ENCODE results near the gene ADAMTS12. TPM values are rescaled to one million over a fixed set of nuclear protein-coding genes. Genes with fewer than 3 reads are reported as not detected.

Gene ADAMTS12
- total and polyA plus RNA-seq, 9 of the 15 experiments (the other 6 are each of a cell fraction or from before 2014, with no cell fraction given) = 0.11 TPM; not detected in 8

GRCh38 chr5:33887268-33887667 lies 4.5 kb downstream of the ADAMTS12 start (continued):
- no peak for TF ChIP-seq AFF1 (IDR thresholded peaks at IDR 0.05; ENCODE audit: low read depth in 1 of 2, partially characterized antibody in 2 of 2)
- TF ChIP-seq SIX5 (IDR thresholded peaks at IDR 0.05; ENCODE audit: borderline replicate concordance in 1 of 2, insufficient read depth in 1 of 2, low read depth in 1 of 2, low read length in 2 of 2) = no peak
- TF ChIP-seq PRPF4 (IDR thresholded peaks at IDR 0.05; ENCODE audit: insufficient read depth, low read depth, low read length, poor library complexity, severe bottlenecking) = no peak

DNA sequence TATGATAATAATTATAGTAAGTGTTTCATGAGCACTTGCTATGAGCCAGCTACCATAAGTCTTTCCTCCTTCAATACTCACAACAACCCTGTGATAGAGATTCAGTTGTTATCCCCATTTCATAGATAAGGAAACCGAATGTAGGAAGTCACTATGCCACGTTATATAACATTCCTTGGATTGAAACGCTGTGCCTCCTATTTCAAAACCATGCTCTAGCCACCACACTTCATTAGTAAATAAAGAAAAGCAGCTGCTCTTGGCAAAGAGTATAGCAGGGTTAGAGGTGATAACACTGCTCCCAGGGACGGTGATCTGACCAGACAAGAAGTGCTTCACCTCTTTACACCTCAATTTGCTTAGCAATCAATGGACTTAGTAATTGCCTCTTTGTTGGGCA lies 5.5 kb downstream of the ADAMTS12 start:
- Histone ChIP-seq H3K4me2 (ENCODE audit: insufficient read depth, low read length) (no peak overlapping the region), H3K9ac (ENCODE audit: insufficient read depth in 1 of 2, low read depth in 2 of 2, low read length in 2 of 2) (no peak overlapping the region), H3K27ac (ENCODE audit: extremely low read depth, low read depth, low read length) (no peak overlapping the region), H4K20me1 (replicated peaks; ENCODE audit: control insufficient read depth, insufficient read depth, low read length) (no peaks in the 10 kb centered on the region), H3K9me3 (replicated peaks; ENCODE audit: control insufficient read depth, insufficient read depth, low read depth, low read length) (no peaks in the 10 kb centered on the region), H3K27me3 (ENCODE audit: control insufficient read depth in 2 of 2, insufficient read depth in 2 of 2, low read length in 2 of 2) (peaks cover 10 to 16% of the 10 kb centered on the region in 2 experiments), H2AFZ (ENCODE audit: low read depth, low read length) (no peak overlapping the region), H3K4me3 (no peak overlapping the region), H3K79me2 (ENCODE audit: control insufficient read depth, insufficient read depth, low read length) (no peaks in the 10 kb centered on the region), H3K36me3 (ENCODE audit: control insufficient read depth, insufficient read depth, low read length) (no peaks in the 10 kb centered on the region), H3K4me1 (replicated peaks in 1 of 2; ENCODE audit: control insufficient read depth in 2 of 2, insufficient read depth in 2 of 2, low read length in 2 of 2) (no peaks in the 10 kb centered on the region), H3K9me1 (ENCODE audit: control insufficient read depth, insufficient read depth, low read length) (no peaks in the 10 kb centered on the region)
- DNase-seq (ENCODE audit: extremely low read depth in 1 of 4, low spot score in 3 of 4) = no peak
- FAIRE-seq = no peak
- no peak for ATAC-seq
- 3% methylated on average over 4 of the region's 4 CpGs for WGBS (ENCODE audit: insufficient coverage, low coverage, missing lambda C conversion rate)
- intact Hi-C loops (cut with micrococcal nuclease) = no loop called here
- TF ChIP-seq ZBTB17 (CRISPR knock-in tag; IDR thresholded peaks at IDR 0.05) (no peak), ZNF444 (CRISPR knock-in tag; IDR thresholded peaks at IDR 0.05) (no peak), RUNX1 (IDR thresholded peaks at IDR 0.05; ENCODE audit: low read depth) (no peak), SMARCB1 (IDR thresholded peaks at IDR 0.05; ENCODE audit: insufficient read length, low read depth) (no peak)
- TF ChIP-seq, protein P1, sequence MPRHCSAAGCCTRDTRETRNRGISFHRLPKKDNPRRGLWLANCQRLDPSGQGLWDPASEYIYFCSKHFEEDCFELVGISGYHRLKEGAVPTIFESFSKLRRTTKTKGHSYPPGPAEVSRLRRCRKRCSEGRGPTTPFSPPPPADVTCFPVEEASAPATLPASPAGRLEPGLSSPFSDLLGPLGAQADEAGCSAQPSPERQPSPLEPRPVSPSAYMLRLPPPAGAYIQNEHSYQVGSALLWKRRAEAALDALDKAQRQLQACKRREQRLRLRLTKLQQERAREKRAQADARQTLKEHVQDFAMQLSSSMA (CRISPR knock-in tag; IDR thresholded peaks at IDR 0.05) = no peak
- no TSS peak for BruUV-seq (replicated peaks)
- in situ Hi-C loops (cut with MboI) = no loop called here
- POLR2A ChIA-PET = no interaction called here
- CTCF ChIA-PET (ENCODE audit: low intra/inter-chr PET ratio) = no interaction called here
